Activated CD4-positive, alpha-beta T cell treated with anti-CD3 and anti-CD28 coated beads, Interleukin-2, Interleukin-6, amounts not matched to agents 100 ng/mL and 50 ng/mL, durations not matched to agents 16 hours and 8 hours (primary cell): ENCODE results near the gene VGLL3.
A peak's percentile ranks its signal among the peaks of the same experiment; 100 is the strongest.
"Not testable (repeated sequence)": the region's sequence is repeated elsewhere in the genome, so short reads cannot be mapped to it uniquely, and the experiment has no call there.

Source experiments
- DNase-seq: peaks from one replicate; pipeline ENCODE4 v3.0.0-alpha.2; 2020

Gene VGLL3

GRCh38 chr3:86990734-86991481 lies at the start of gene VGLL3:
TSS of gene VGLL3 (minus strand) at chr3:86991149. CDS start at chr3:86990743, 406 bp downstream.
- peak; percentile 1 for DNase-seq

DNA sequence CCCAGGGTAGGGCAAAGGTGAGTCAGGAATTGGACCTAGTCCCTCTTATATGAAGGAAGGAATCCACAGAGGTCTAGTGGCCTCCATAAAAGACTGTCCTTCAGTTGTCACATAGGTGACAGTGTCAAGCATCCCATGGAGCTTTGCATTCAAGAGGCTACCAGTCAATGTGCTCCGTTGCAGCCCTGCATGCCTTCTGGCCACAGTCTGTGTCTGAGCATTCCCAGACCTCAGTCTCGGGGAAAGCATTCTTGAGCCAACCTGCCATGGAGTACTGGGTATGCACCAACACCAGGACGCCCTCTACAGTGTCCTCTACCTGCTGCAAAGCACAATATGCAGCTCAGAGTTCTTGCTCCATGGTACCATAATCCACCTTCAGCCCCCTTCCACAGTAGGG lies 46.7 kb upstream of the VGLL3 start:
- no peak for DNase-seq

DNA sequence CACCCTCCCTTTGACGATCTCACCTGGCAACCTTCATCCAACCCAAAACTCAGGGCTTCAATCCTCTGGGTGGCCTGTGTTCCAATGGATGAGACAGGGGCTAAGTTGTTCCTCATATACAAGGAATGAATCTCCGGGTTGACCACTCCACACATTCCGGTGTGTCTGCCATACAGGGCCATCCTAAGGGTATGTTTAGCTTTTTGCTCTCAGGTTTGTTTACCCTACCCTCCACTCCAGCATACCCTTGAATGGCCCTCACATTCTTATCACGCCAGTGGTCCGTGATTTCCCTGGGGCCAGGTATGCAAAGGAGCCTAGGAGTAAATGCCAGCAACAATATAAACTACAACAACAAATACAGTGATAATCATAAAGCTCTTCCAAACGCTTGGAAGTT lies 45.7 kb upstream of the VGLL3 start:
- DNase-seq: no peak

DNA sequence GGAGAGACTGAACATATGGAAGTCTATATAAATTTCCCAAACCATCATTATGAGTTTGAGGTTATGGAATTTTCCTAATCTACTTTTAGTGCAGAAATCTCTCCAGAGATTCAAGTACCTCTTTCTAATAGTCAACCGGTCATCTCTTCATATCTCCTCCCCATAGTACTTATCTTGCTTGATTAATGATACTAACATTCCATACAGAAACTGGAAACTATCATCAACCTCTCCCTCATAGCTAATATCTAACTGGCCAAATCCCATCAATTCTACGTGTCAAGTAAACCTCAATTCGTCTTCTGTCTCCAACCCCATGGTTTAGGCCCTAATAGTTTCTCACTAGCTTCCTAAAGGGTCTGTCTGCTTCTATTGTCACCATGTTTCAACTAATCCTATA lies 44.4 kb upstream of the VGLL3 start:
- no peak for DNase-seq

DNA sequence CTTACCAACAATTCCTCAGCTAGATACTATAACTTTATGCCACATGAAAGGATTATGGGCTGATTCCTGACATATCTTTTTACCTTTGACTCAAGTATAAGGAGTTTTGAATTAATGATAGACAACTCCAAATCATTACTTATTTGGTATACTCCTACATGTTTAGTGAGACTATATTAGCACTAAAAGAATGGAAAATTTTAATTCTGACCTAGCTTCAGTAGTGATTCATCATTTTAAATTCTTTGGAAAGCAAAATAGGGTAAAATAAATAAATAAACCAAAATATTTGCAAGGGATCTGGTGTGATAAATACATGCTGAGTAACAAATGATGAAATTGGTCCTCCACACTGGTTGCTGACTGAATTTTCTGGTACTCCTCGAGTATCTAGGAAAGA lies 42.3 kb upstream of the VGLL3 start:
- no peak for DNase-seq

GRCh38 chr3:87025661-87026645 lies 35.0 kb upstream of the VGLL3 start:
- DNase-seq: no peak

DNA sequence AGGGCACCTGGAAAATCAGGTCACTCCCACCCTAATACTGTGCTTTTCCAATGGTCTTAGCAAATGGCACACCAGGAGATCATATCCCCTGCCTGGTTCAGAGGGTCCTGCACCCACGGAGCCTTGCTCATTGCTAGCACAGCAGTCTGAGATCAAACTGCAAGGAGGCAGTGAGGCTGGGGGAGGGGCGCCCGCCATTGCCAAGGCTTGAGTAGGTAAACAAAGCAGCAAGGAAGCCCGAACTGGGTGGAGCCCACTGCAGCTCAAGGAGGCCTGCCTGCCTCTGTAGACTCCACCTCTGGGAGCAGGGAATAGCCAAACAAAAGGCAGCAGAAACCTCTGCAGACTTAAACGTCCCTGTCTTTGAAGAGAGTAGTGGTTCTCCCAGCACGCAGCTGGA lies 26.4 kb upstream of the VGLL3 start:
- not testable (repeated sequence) for DNase-seq

GRCh38 chr3:87009271-87009670 lies 18.3 kb upstream of the VGLL3 start:
- no peak for DNase-seq

DNA sequence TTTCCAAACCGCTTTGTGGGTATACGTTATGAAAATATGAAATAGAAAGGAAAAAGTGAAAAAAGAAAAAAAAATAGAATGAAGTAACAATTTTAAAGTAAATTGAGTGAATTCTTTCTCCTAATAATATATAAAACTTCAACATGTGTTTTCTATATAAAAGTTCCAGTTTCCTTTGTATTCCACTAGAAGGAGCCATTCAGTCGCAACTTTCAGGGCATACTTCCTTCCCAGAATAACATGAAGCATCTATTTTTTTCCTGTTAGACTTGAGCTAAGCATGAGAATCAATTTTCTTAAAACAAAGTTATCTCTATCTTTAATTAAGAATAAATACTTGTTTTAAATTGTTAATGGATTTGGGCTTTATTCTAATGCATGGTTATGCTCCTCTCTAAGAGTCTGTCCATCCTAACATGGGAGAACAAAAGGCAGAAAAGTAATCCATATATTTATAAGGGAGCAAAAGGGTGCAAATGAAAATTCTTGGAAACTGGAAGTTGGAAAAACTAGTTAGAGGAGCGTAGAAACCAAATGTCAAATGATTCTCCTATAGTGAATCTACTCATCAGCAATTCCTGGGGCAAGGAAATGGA lies 16.0 kb upstream of the VGLL3 start:
- DNase-seq: no peak

DNA sequence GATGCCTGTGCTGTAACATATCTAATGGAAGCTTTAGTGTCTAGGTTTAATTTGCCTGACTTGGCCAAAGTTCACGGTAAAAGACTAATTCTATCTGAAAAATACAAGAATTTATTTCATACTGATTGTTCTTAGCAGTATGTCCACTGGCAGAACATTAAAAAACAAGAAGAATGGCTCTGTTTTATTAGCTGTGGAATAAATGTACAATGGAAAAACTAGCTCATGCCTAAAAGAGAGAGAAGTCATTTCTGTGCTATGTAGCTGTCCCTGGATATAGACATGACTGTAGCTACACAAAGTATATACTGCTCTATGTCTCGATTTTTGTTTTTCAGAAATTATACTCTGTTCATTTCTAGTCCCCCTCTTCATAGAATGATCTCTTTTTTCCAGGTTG lies 13.9 kb upstream of the VGLL3 start:
- no peak for DNase-seq

GRCh38 chr3:87002346-87002745 lies 11.4 kb upstream of the VGLL3 start:
- no peak for DNase-seq

GRCh38 chr3:87001473-87002098 lies 10.6 kb upstream of the VGLL3 start:
- DNase-seq: no peak

GRCh38 chr3:87000940-87001339 lies 10.0 kb upstream of the VGLL3 start:
- DNase-seq: no peak

DNA sequence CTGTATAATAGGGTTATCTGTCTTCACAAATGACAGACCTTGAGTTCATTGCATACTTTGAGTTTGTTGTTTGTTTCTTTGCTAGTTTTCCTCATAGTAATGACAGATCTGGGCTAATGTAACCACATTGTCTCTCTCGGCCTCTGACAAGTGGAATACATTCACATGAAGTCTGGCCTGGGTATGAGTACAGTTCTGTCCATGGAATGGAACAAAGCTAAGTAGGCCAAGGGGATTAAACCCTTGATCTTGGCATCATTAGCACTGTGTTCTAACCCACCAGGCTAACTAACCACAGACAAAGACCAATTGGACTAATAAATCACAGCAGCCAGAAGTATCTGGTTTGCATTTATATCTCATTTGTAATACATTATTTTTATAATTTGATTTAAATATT lies 7.6 kb upstream of the VGLL3 start:
- no peak for DNase-seq

GRCh38 chr3:86996261-86996955 lies 5.5 kb upstream of the VGLL3 start:
- DNase-seq: no peak

- DNase-seq: no peak
These were observed 4.6 kb upstream of the VGLL3 start for GRCh38 chr3:86995537-86995936.

DNA sequence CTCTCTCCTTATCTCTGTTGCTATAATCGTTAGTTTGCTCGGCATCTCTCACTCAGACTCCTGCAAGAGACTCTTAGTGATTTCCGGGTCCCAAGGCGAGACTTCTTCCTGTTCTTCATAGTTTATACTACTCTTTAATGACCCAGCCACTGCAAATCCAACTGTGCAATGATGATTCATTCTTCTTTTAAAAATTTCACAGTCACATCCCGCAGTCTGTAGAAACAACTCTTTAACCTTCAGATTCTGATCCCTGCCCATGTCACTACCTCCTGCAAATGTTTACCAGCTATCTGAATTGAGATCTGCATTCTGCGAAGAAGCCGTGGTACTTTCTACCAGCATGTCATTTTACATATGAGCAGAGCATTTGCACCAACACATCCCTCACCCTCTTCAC lies 2.8 kb upstream of the VGLL3 start:
- no peak for DNase-seq

GRCh38 chr3:86991840-86992435 lies 989 bp upstream of the VGLL3 start:
- DNase-seq: no peak

GRCh38 chr3:86991482-86991815 lies 500 bp upstream of the VGLL3 start:
- no peak for DNase-seq

DNA sequence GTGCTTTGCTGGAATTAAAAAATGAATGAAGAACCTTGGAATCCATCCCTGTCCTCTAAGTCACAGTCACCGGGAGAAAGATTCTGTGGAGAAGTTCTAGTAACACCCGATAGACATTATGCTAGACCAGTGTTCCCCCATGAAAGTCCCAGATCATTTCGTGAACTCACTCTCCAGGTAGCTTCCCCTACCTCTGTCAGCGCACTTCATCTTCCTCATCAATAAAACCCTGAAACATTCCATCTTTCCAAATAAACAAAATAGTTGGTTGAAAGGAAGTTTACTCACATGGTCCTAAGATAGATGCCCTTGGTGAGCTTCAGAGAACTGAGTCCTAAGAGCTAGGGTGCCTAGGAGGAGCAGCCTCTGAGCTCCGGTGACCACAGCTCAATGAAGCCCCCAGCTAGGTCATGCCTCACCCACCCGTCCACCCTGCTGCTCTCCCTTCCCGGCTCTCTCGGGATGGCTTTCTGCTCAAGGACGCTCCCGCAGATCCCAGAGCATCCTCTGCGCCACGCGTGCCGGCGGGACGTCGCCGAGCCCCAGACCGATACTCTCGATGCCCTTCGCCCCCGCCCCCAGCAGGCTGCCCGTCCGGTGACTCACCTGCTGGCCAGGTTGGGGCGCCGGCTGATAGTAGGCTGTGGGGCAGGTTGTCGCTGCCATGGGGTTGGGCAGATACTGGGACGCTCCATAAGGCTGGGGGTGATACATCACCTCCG lies 776 bp downstream of the VGLL3 start:
- DNase-seq: no peak

GRCh38 chr3:86989611-86990010 lies 1.3 kb downstream of the VGLL3 start:
- DNase-seq: no peak

- no peak for DNase-seq
These were observed 1.9 kb downstream of the VGLL3 start for GRCh38 chr3:86989006-86989405.
